H1 (cell line): ENCODE results near the gene IL4. TPM values are rescaled to one million over a fixed set of nuclear protein-coding genes. Genes with fewer than 3 reads are reported as not detected.

ENCODE experiments used
- CTCF ChIA-PET: fragments of 300-600 bp; sonication (Branson Sonifier 250); formaldehyde crosslinking; loops from one replicate; lab custom pipeline; 2021; ENCODE audit not compliant: partially characterized antibody; lab: Charles Lee
- POLR2A ChIA-PET: fragments of 300-600 bp; sonication (Branson Sonifier 250); formaldehyde crosslinking; loops from one replicate; lab custom pipeline; 2021; ENCODE audit warnings: inconsistent platforms; ENCODE audit not compliant: partially characterized antibody; lab: Charles Lee
- DNase-seq, 2 experiments: peaks; one replicate each; pipeline versions ENCODE4 v3.0.0 to v3.0.0-alpha.2; 2010 to 2022; ENCODE audit warnings: low spot score in 2 of 2, low read depth in 1 of 2, mixed read lengths in 1 of 2
- FAIRE-seq: peaks from 2 replicates; lab custom pipeline; 2011; peaks lifted over from hg19 to GRCh38; lab: Jason Lieb, UNC
- H2AFZ ChIP-seq: 2 replicates; pipeline ENCODE4 v1.8.1; 2012; ENCODE audit warnings: low read length, inconsistent platforms
- H2AK5ac ChIP-seq: 2 replicates; pipeline ENCODE4 v1.6.1; 2013; ENCODE audit warnings: low read depth, low read length
- H2BK120ac ChIP-seq: replicated peaks from 2 replicates; pipeline ENCODE3; 2013; ENCODE audit warnings: low read depth, low read length, inconsistent platforms
- H2BK12ac ChIP-seq: 2 replicates; pipeline ENCODE4 v1.6.1; 2013; ENCODE audit warnings: low read depth, low read length
- H2BK15ac ChIP-seq: 2 replicates; pipeline ENCODE4 v1.6.1; 2013; ENCODE audit warnings: low read length
- H2BK20ac ChIP-seq: 2 replicates; pipeline ENCODE4 v1.6.1; 2013; ENCODE audit warnings: low read length
- H2BK5ac ChIP-seq: 2 replicates; pipeline ENCODE4 v1.6.1; 2013; ENCODE audit warnings: low read depth, low read length
- H3K14ac ChIP-seq: 2 replicates; pipeline ENCODE4 v1.6.1; 2013; ENCODE audit warnings: inconsistent platforms; ENCODE audit not compliant: insufficient read length
- H3K18ac ChIP-seq: 2 replicates; pipeline ENCODE4 v1.6.1; 2013; ENCODE audit warnings: low read length; ENCODE audit errors: extremely low read depth
- H3K23ac ChIP-seq: 2 replicates; pipeline ENCODE4 v1.6.1; 2013; ENCODE audit warnings: inconsistent platforms; ENCODE audit not compliant: insufficient read length
- H3K23me2 ChIP-seq: 2 replicates; pipeline ENCODE4 v1.6.1; 2013; ENCODE audit warnings: low read depth, low read length
- H3K27ac ChIP-seq: 2 replicates; pipeline ENCODE4 v1.6.1; 2011; ENCODE audit warnings: low read depth, low read length, inconsistent platforms
- H3K27me3 ChIP-seq, 4 experiments: replicated peaks in 1 of 4; 1 replicate in 1 of 4; 2 replicates in 3 of 4; pipeline versions ENCODE4 v1.6.1 to v1.8.1; 2011 to 2013; ENCODE audit warnings: low read length in 3 of 4, mild to moderate bottlenecking in 3 of 4, inconsistent platforms in 2 of 4, mixed read lengths in 2 of 4, moderate library complexity in 1 of 4; ENCODE audit not compliant: control insufficient read depth in 3 of 4, insufficient read depth in 3 of 4; ENCODE audit errors: extremely low read depth in 1 of 4
- H3K36me3 ChIP-seq, 4 experiments: 2 replicates each; pipeline versions ENCODE4 v1.6.1 to v1.8.1; 2011 to 2013; ENCODE audit warnings: mild to moderate bottlenecking in 4 of 4, low read length in 3 of 4, moderate library complexity in 2 of 4, control low read depth in 1 of 4, inconsistent platforms in 1 of 4; ENCODE audit not compliant: insufficient read depth in 4 of 4, control insufficient read depth in 2 of 4
- H3K4ac ChIP-seq: replicated peaks from 2 replicates; pipeline ENCODE3; 2013; ENCODE audit warnings: low read length, low read depth, mixed read lengths, inconsistent platforms; ENCODE audit not compliant: insufficient read length
- H3K4me1 ChIP-seq, 4 experiments: replicated peaks in 1 of 4; 1 replicate in 1 of 4; 2 replicates in 3 of 4; pipeline versions ENCODE4 v1.6.1 to v1.8.1; 2011 to 2013; ENCODE audit warnings: low read length in 3 of 4, inconsistent platforms in 2 of 4, mixed read lengths in 1 of 4; ENCODE audit not compliant: insufficient read depth in 4 of 4, control insufficient read depth in 3 of 4
- H3K4me2 ChIP-seq, 2 experiments: 2 replicates each; pipeline versions ENCODE4 v1.6.1 to v1.8.1; 2011 to 2013; ENCODE audit warnings: low read depth in 2 of 2, low read length in 2 of 2, control low read depth in 1 of 2, inconsistent platforms in 1 of 2, mild to moderate bottlenecking in 1 of 2; ENCODE audit not compliant: insufficient read depth in 1 of 2
- H3K4me3 ChIP-seq, 4 experiments: fragments of 200-600, 300-600 bp in 1 of 4; sonication (generic), shearing (Covaris generic), sonication (Bioruptor Twin) in 1 of 4; 2 replicates each; pipeline versions ENCODE4 v1.5.1 to v1.8.1; 2011 to 2016; ENCODE audit warnings: low read length in 4 of 4, low read depth in 3 of 4, control low read depth in 2 of 4, inconsistent platforms in 2 of 4, mild to moderate bottlenecking in 2 of 4, mixed read lengths in 1 of 4, moderate library complexity in 1 of 4; ENCODE audit not compliant: insufficient read depth in 2 of 4; ENCODE audit errors: extremely low read depth in 1 of 4
- H3K56ac ChIP-seq: replicated peaks from 2 replicates; pipeline ENCODE3; 2013; ENCODE audit warnings: low read depth, mild to moderate bottlenecking, mixed read lengths, low read length, inconsistent platforms; ENCODE audit not compliant: insufficient read length
- H3K79me1 ChIP-seq: 2 replicates; pipeline ENCODE4 v1.6.1; 2013; ENCODE audit warnings: low read depth, low read length, control low read depth
- H3K79me2 ChIP-seq, 2 experiments: 2 replicates each; pipeline versions ENCODE4 v1.6.1 to v1.8.1; 2012 to 2013; ENCODE audit warnings: low read length in 2 of 2, mild to moderate bottlenecking in 2 of 2, inconsistent platforms in 1 of 2; ENCODE audit not compliant: insufficient read depth in 2 of 2, control insufficient read depth in 1 of 2
- H3K9ac ChIP-seq, 4 experiments: replicated peaks in 1 of 4; 1 replicate in 1 of 4; 2 replicates in 3 of 4; pipeline versions ENCODE4 v1.6.1 to v1.8.1; 2011 to 2013; ENCODE audit warnings: low read depth in 3 of 4, low read length in 3 of 4, control low read depth in 2 of 4, mild to moderate bottlenecking in 2 of 4, moderate library complexity in 2 of 4, inconsistent platforms in 1 of 4; ENCODE audit errors: extremely low read depth in 1 of 4
- H3K9me3 ChIP-seq, 2 experiments: 2 replicates each; pipeline versions ENCODE4 v1.6.1 to v1.8.1; 2012 to 2013; ENCODE audit warnings: mild to moderate bottlenecking in 2 of 2, moderate library complexity in 2 of 2, control low read depth in 1 of 2, inconsistent platforms in 1 of 2, low read depth in 1 of 2, low read length in 1 of 2, mixed read lengths in 1 of 2; ENCODE audit not compliant: insufficient read depth in 2 of 2
- H4K20me1 ChIP-seq, 2 experiments: replicated peaks in 1 of 2; 2 replicates each; pipeline versions ENCODE3 to v1.8.1; 2011 to 2013; ENCODE audit warnings: inconsistent platforms in 2 of 2, low read length in 2 of 2, mild to moderate bottlenecking in 1 of 2; ENCODE audit not compliant: insufficient read depth in 2 of 2, control insufficient read depth in 1 of 2
- H4K5ac ChIP-seq: 2 replicates; pipeline ENCODE4 v1.6.1; 2013; ENCODE audit warnings: low read length, low read depth, mixed read lengths, inconsistent platforms; ENCODE audit not compliant: insufficient read length
- H4K8ac ChIP-seq: 2 replicates; pipeline ENCODE4 v1.8.0; 2013; ENCODE audit warnings: mild to moderate bottlenecking, moderate library complexity, low read length, inconsistent platforms; ENCODE audit not compliant: insufficient read depth; ENCODE audit errors: extremely low read depth
- H4K91ac ChIP-seq: replicated peaks from 2 replicates; pipeline ENCODE3; 2013; ENCODE audit warnings: low read length, mixed read lengths, inconsistent platforms; ENCODE audit not compliant: insufficient read length
- BRCA1 ChIP-seq: IDR thresholded peaks from 2 replicates; pipeline ENCODE4 v1.6.1; 2012; ENCODE audit warnings: low read depth, low read length, improper control_type of control experiment
- CHD1 ChIP-seq: IDR thresholded peaks from 2 replicates; pipeline ENCODE4 v1.6.1; 2012; ENCODE audit warnings: low read depth, low read length, improper control_type of control experiment
- CTBP2 ChIP-seq: IDR thresholded peaks from 2 replicates; pipeline ENCODE4 v1.7.0; 2011; ENCODE audit warnings: borderline replicate concordance, mild to moderate bottlenecking, moderate library complexity, mixed read lengths, low read length; ENCODE audit not compliant: insufficient read depth, insufficient read length
- EGR1 ChIP-seq: IDR thresholded peaks from 2 replicates; pipeline ENCODE4 v1.6.1; 2011; ENCODE audit warnings: low read depth, low read length, borderline replicate concordance
- EZH2 ChIP-seq: fragments of 200-600 bp; sonication (generic); IDR thresholded peaks from 2 replicates; pipeline ENCODE4 v1.7.1; 2012; ENCODE audit warnings: low read depth, mild to moderate bottlenecking, moderate library complexity, low read length, inconsistent platforms; ENCODE audit not compliant: severe bottlenecking
- JUND ChIP-seq: IDR thresholded peaks from 2 replicates; pipeline ENCODE4 v1.6.1; 2011; ENCODE audit warnings: mild to moderate bottlenecking, improper control_type of control experiment, low read length
- KDM5A ChIP-seq: fragments of 200-600 bp; IDR thresholded peaks from 2 replicates; pipeline ENCODE4 v1.7.1; 2012; ENCODE audit warnings: mild to moderate bottlenecking, low read length, inconsistent platforms, mixed read lengths
- MAFK ChIP-seq: IDR thresholded peaks from 2 replicates; pipeline ENCODE4 v1.6.1; 2012; ENCODE audit warnings: low read depth, mild to moderate bottlenecking, improper control_type of control experiment, low read length
- SAP30 ChIP-seq: fragments of 300-600 bp; sonication (generic); IDR thresholded peaks from 2 replicates; pipeline ENCODE4 v1.7.1; 2012; ENCODE audit warnings: low read length, moderate library complexity, mild to moderate bottlenecking, inconsistent platforms; ENCODE audit not compliant: insufficient read depth, insufficient replicate concordance
- SIX5 ChIP-seq: IDR thresholded peaks from 2 replicates; pipeline ENCODE4 v1.6.1; 2011; ENCODE audit warnings: mild to moderate bottlenecking, low read depth, low read length
- SP1 ChIP-seq: IDR thresholded peaks from 2 replicates; pipeline ENCODE4 v1.6.1; 2011; ENCODE audit warnings: low read depth, low read length
- SP2 ChIP-seq: IDR thresholded peaks from 2 replicates; pipeline ENCODE4 v1.6.1; 2012; ENCODE audit warnings: mild to moderate bottlenecking, low read length, inconsistent platforms
- TAF1 ChIP-seq: IDR thresholded peaks from 2 replicates; pipeline ENCODE4 v1.6.1; 2011; ENCODE audit warnings: mild to moderate bottlenecking, low read depth, low read length
- TEAD4 ChIP-seq: IDR thresholded peaks from 2 replicates; pipeline ENCODE4 v1.6.1; 2012; ENCODE audit warnings: low read depth, low read length, inconsistent platforms, mixed read lengths
- ZNF274 ChIP-seq: IDR thresholded peaks from 2 replicates; pipeline ENCODE4 v1.7.0; 2012; ENCODE audit warnings: low read length, borderline replicate concordance; ENCODE audit errors: extremely low read depth
- polyA plus RNA-seq, 7 experiments: library from polyadenylated mRNA; depleted of rRNA in 3 of 7; stranded (reverse) in 5 of 7; unstranded in 2 of 7; fragments of >200 nt in 5 of 7; fragments of 200-250 nt in 2 of 7; gene quantifications; 1 replicate in 5 of 7; 2 replicates in 1 of 7; 4 replicates in 1 of 7; pipeline versions ENCODE4 v1.2.1 to v1.2.3, GENCODE V29; 2011 to 2013; ENCODE audit warnings: missing spikeins in 2 of 7, mixed read lengths in 2 of 7
- total RNA-seq: library from RNA; stranded (reverse); fragmentation: NEBNext Ultra II Directional; extraction: Animal tissue kit (Norgen Biotek cat#: 25700); gene quantifications from 2 replicates; pipeline ENCODE4 v1.2.1, GENCODE V29; 2021

IL4 gene
- total and polyA plus RNA-seq, 2 of the 8 experiments (the other 6 are each of a cell fraction or from before 2014, with no cell fraction given), result not detected

DNA sequence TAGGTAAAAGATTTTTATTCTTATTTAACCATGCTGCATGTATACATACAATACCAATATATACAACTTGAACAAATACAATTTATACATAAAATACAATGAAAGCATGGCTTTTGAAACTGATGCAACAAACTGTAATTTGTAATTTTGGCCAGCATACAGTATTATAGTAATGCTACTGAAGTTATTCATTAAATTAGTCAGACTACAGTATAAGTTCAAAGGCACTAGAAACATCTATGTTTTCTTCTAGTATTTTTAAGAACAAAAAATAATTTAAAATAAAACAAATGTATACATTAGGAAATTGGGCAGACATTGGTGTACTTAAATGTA is 18.8 kb downstream of the IL4 start:
- Histone ChIP-seq H4K5ac (no peak overlapping the region), H4K8ac (no peak overlapping the region), H2BK12ac (no peak overlapping the region), H3K4ac (no peak overlapping the region), H2BK20ac (no peak overlapping the region), H3K23ac (no peak overlapping the region), H2BK120ac (no peak overlapping the region), H3K4me2 (no peak overlapping the region), H3K4me3 (no peak overlapping the region), H3K4me1 (no peaks in the 10 kb centered on the region), H3K23me2 (no peaks in the 10 kb centered on the region), H2AFZ (no peak overlapping the region), H4K91ac (no peak overlapping the region), H2AK5ac (no peak overlapping the region), H3K18ac (no peak overlapping the region), H3K27me3 (no peaks in the 10 kb centered on the region), H2BK5ac (no peak overlapping the region), H3K36me3 (no peaks in the 10 kb centered on the region), H3K79me1 (no peaks in the 10 kb centered on the region), H4K20me1 (no peaks in the 10 kb centered on the region), H3K79me2 (no peaks in the 10 kb centered on the region), H3K27ac (no peak overlapping the region), H3K56ac (no peak overlapping the region), H3K9me3 (no peaks in the 10 kb centered on the region), H3K14ac (no peak overlapping the region), H3K9ac (no peak overlapping the region), H2BK15ac (no peak overlapping the region)
- TF ChIP-seq EGR1 (no peak), SIX5 (no peak), BRCA1 (no peak), TAF1 (no peak), MAFK (no peak), CTBP2 (no peak), ZNF274 (no peak), SP1 (no peak), SAP30 (no peak), JUND (no peak), CHD1 (no peak), EZH2 (no peak), KDM5A (no peak), TEAD4 (no peak), SP2 (no peak)
- DNase-seq (no peak), FAIRE-seq (no peak)
- CTCF ChIA-PET, result no interaction called here
- POLR2A ChIA-PET, result no interaction called here
